ENCODE results near the gene ALDH3A2. TPM values are rescaled to one million over a fixed set of nuclear protein-coding genes. Genes with fewer than 3 reads are reported as not detected.

Gene ALDH3A2
- total and polyA plus RNA-seq, 2 experiments from 2014 or later, result 63.6 to 137 TPM

- no peaks in the 10 kb centered on the region for H3K79me2 ChIP-seq
- peak overlapping the region; percentile 91 for H3K27ac ChIP-seq
- H3K9me2 ChIP-seq (replicated peaks; ENCODE audit: insufficient read depth), result no peaks in the 10 kb centered on the region
- H3K9me3 ChIP-seq (ENCODE audit: low read depth), result no peaks in the 10 kb centered on the region
- peaks cover 18% of the 10 kb centered on the region for H3K4me1 ChIP-seq (ENCODE audit: insufficient read depth)
- no peak overlapping the region for H3K4me3 ChIP-seq
- peak overlapping the region; percentile 21 for H2AFZ ChIP-seq
- no peaks in the 10 kb centered on the region for H3K36me3 ChIP-seq (replicated peaks; ENCODE audit: insufficient read depth, low read depth)
- DNase-seq (ENCODE audit: low spot score), result no peak
- no peak overlapping the region for H3K4me2 ChIP-seq
- no peaks in the 10 kb centered on the region for H4K20me1 ChIP-seq (ENCODE audit: insufficient read depth, poor library complexity, severe bottlenecking)
- 93% methylated on average over 7 of the region's 7 CpGs for WGBS (ENCODE audit: low lambda C conversion rate, missing lambda C conversion rate)
- TF ChIP-seq, protein P1, sequence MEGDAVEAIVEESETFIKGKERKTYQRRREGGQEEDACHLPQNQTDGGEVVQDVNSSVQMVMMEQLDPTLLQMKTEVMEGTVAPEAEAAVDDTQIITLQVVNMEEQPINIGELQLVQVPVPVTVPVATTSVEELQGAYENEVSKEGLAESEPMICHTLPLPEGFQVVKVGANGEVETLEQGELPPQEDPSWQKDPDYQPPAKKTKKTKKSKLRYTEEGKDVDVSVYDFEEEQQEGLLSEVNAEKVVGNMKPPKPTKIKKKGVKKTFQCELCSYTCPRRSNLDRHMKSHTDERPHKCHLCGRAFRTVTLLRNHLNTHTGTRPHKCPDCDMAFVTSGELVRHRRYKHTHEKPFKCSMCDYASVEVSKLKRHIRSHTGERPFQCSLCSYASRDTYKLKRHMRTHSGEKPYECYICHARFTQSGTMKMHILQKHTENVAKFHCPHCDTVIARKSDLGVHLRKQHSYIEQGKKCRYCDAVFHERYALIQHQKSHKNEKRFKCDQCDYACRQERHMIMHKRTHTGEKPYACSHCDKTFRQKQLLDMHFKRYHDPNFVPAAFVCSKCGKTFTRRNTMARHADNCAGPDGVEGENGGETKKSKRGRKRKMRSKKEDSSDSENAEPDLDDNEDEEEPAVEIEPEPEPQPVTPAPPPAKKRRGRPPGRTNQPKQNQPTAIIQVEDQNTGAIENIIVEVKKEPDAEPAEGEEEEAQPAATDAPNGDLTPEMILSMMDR (IDR thresholded peaks at IDR 0.05; ENCODE audit: poor library complexity), result no peak
- no peaks in the 10 kb centered on the region for H3K27me3 ChIP-seq
Observed at GRCh38 chr17:19726631-19727376, 78.3 kb downstream of the ALDH3A2 start.

Small RNA genes within 50 kb of the gene (small RNA-seq; reads per million reads assigned to genes)
- gene NMTRQ-TTG12-1, result not detected
- not detected for gene RF00322

Other genes starting within 250 kb of the ALDH3A2 start
- gene RNF112, start 237.5 kb upstream of the ALDH3A2 start, total RNA-seq, result 5.4 and 7.8 TPM in 2 replicates
- gene RNF112, start 237.5 kb upstream of the ALDH3A2 start, polyA plus RNA-seq, result 8.6 and 11.3 TPM in 2 replicates
- gene SLC47A1, start 114.9 kb upstream of the ALDH3A2 start, total RNA-seq, result 38.0 and 38.4 TPM in 2 replicates
- 17.4 and 26.4 TPM in 2 replicates for gene SLC47A1, start 114.9 kb upstream of the ALDH3A2 start, polyA plus RNA-seq
- 0.07 TPM in 1 of 2 replicates, not detected in the other for gene SLC47A2, start 67.8 kb downstream of the ALDH3A2 start, total RNA-seq
- not detected in 2 replicates for gene SLC47A2, start 67.8 kb downstream of the ALDH3A2 start, polyA plus RNA-seq
- 0.90 TPM in 1 of 2 replicates, not detected in the other for gene ALDH3A1, start 99.5 kb downstream of the ALDH3A2 start, total RNA-seq
- gene ALDH3A1, start 99.5 kb downstream of the ALDH3A2 start, polyA plus RNA-seq, result 0.13 and 1.4 TPM in 2 replicates
- 14.6 and 18.0 TPM in 2 replicates for gene ULK2, start 219.2 kb downstream of the ALDH3A2 start, total RNA-seq
- 9.2 and 10.6 TPM in 2 replicates for gene ULK2, start 219.2 kb downstream of the ALDH3A2 start, polyA plus RNA-seq

All from hepatocyte (in vitro differentiated cells).